Colonic mucosa (tissue), 4 donors: Measurements from ENCODE around the gene ANKRD9. TPM values are rescaled to one million over a fixed set of nuclear protein-coding genes. Genes with fewer than 3 reads are reported as not detected.

Experiments used
- DNase-seq: peaks from one replicate; pipeline ENCODE4 v3.0.0-alpha.2; 2020
- H3K27ac ChIP-seq: fragments of 200-600 bp; one replicate; pipeline ENCODE4 v1.8.0; 2021
- H3K27me3 ChIP-seq: fragments of 200-600 bp; one replicate; pipeline ENCODE4 v1.8.0; 2021
- H3K36me3 ChIP-seq: fragments of 200-600 bp; one replicate; pipeline ENCODE4 v1.8.0; 2021
- H3K4me1 ChIP-seq: fragments of 200-600 bp; one replicate; pipeline ENCODE4 v1.8.0; 2021; ENCODE audit warnings: mild to moderate bottlenecking
- H3K4me3 ChIP-seq: fragments of 200-600 bp; one replicate; pipeline ENCODE4 v1.8.0; 2021
- H3K9ac ChIP-seq, 2 donors: one replicate each; pipeline ENCODE4 v1.7.0; 2013; ENCODE audit warnings: control low read depth in 2 of 2, low read depth in 2 of 2, low read length in 2 of 2
- H3K9me3 ChIP-seq: fragments of 200-600 bp; one replicate; pipeline ENCODE4 v1.8.0; 2021
- CTCF ChIP-seq: fragments of 200-600 bp; IDR thresholded peaks from one replicate; pipeline ENCODE4 v1.8.0; 2022; ENCODE audit warnings: antibody characterized with exemption, mild to moderate bottlenecking
- intact Hi-C: fragments of 100-400 bp; cut with DNase I; formaldehyde crosslinking; loops from one replicate; pipeline ENCODE4 v1.14.1; 2022
- total RNA-seq, 2 donors: library from RNA; stranded (reverse); fragmentation: NEBNext Ultra II Directional in 1 of 2; extraction: Animal tissue kit (Norgen Biotek cat#: 25700) in 1 of 2; gene quantifications; one replicate each; pipeline ENCODE4 v1.2.1, GENCODE V29; 2021
- donor health status: healthy.
- donor health status: DM: no; HTN: no; CAD: no.
- donor health status: DM: no; HTN: no; CAD: no.

ANKRD9 gene
- total RNA-seq, 2 donors from 2014 or later: 107 to 115 TPM

GRCh38 chr14:102479107-102479506 lies 30.5 kb downstream of the ANKRD9 start:
- no peak overlapping the region for H3K4me3 ChIP-seq
- TF ChIP-seq CTCF: no peak
- peak overlapping the region in 1 of 2 donors; percentile 66 for H3K9ac ChIP-seq
- no peak for DNase-seq
- no peak overlapping the region for H3K27ac ChIP-seq
- no peaks in the 10 kb centered on the region for H3K9me3 ChIP-seq
- H3K27me3 ChIP-seq: no peaks in the 10 kb centered on the region
- H3K36me3 ChIP-seq: no peaks in the 10 kb centered on the region
- peaks cover 4% of the 10 kb centered on the region for H3K4me1 ChIP-seq
- intact Hi-C loops: no loop called here

- H3K27me3 ChIP-seq: no peaks in the 10 kb centered on the region
- intact Hi-C loops: no loop called here
- no peak overlapping the region for H3K27ac ChIP-seq
- no peak overlapping the region for H3K4me3 ChIP-seq
- H3K36me3 ChIP-seq: no peaks in the 10 kb centered on the region
- no peak for TF ChIP-seq CTCF
- no peak overlapping the region for H3K9ac ChIP-seq
- no peaks in the 10 kb centered on the region for H3K9me3 ChIP-seq
- peaks cover 6% of the 10 kb centered on the region for H3K4me1 ChIP-seq
- DNase-seq: peak; percentile 54
Observed at GRCh38 chr14:102474934-102475333, 34.6 kb downstream of the ANKRD9 start.

GRCh38 chr14:102473559-102473958 lies 36.0 kb downstream of the ANKRD9 start:
- H3K9me3 ChIP-seq: no peaks in the 10 kb centered on the region
- no peak for DNase-seq
- peaks cover 3% of the 10 kb centered on the region for H3K4me1 ChIP-seq
- TF ChIP-seq CTCF: no peak
- no peak overlapping the region for H3K4me3 ChIP-seq
- no peak overlapping the region for H3K27ac ChIP-seq
- no peaks in the 10 kb centered on the region for H3K27me3 ChIP-seq
- H3K9ac ChIP-seq: no peak overlapping the region
- intact Hi-C loops: no loop called here
- no peaks in the 10 kb centered on the region for H3K36me3 ChIP-seq

- intact Hi-C loops: no loop called here
- H3K36me3 ChIP-seq: no peaks in the 10 kb centered on the region
- H3K4me3 ChIP-seq: no peak overlapping the region
- no peak overlapping the region for H3K27ac ChIP-seq
- no peak overlapping the region for H3K9ac ChIP-seq
- H3K27me3 ChIP-seq: no peaks in the 10 kb centered on the region
- H3K4me1 ChIP-seq: peaks cover 3% of the 10 kb centered on the region
- no peaks in the 10 kb centered on the region for H3K9me3 ChIP-seq
- no peak for TF ChIP-seq CTCF
- DNase-seq: no peak
Observed at GRCh38 chr14:102472791-102473150, 36.8 kb downstream of the ANKRD9 start.

GRCh38 chr14:102471921-102472790 lies 37.4 kb downstream of the ANKRD9 start:
- TF ChIP-seq CTCF: no peak
- DNase-seq: no peak
- Histone ChIP-seq H3K27me3 (no peaks in the 10 kb centered on the region), H3K9ac (no peak overlapping the region), H3K4me1 (peaks cover 3% of the 10 kb centered on the region), H3K27ac (no peak overlapping the region), H3K36me3 (no peaks in the 10 kb centered on the region), H3K4me3 (no peak overlapping the region), H3K9me3 (no peaks in the 10 kb centered on the region)
- intact Hi-C loops: no loop called here
